ENCODE data around the gene KLRF2.
A peak's percentile ranks its signal among the peaks of the same experiment; 100 is the strongest.

The KLRF2 gene

GRCh38 chr12:9919443-9919842 is 38.2 kb downstream of the KLRF2 start:
- no peak overlapping the region for H3K4me3 ChIP-seq (ENCODE audit: low read depth, low read length)
- TF ChIP-seq CTCF (IDR thresholded peaks at IDR 0.05; ENCODE audit: borderline replicate concordance, insufficient read depth, low read depth, low read length) = no peak

- no peak overlapping the region for H3K4me3 ChIP-seq (ENCODE audit: low read depth, low read length)
- TF ChIP-seq CTCF (IDR thresholded peaks at IDR 0.05; ENCODE audit: borderline replicate concordance, insufficient read depth, low read depth, low read length) = no peak
These were observed 39.2 kb downstream of the KLRF2 start for GRCh38 chr12:9920451-9920850.

GRCh38 chr12:9922429-9922828 is 41.1 kb downstream of the KLRF2 start:
- no peak overlapping the region for H3K4me3 ChIP-seq (ENCODE audit: low read depth, low read length)
- no peak for TF ChIP-seq CTCF (IDR thresholded peaks at IDR 0.05; ENCODE audit: borderline replicate concordance, insufficient read depth, low read depth, low read length)

GRCh38 chr12:9925705-9926393 is 44.6 kb downstream of the KLRF2 start:
- no peak overlapping the region for H3K4me3 ChIP-seq (ENCODE audit: low read depth, low read length)
- peak; percentile 20; the same call in 1 of the 2 replicates for TF ChIP-seq CTCF (IDR thresholded peaks at IDR 0.05; ENCODE audit: borderline replicate concordance, insufficient read depth, low read depth, low read length)

- no peak overlapping the region for H3K4me3 ChIP-seq (ENCODE audit: low read depth, low read length)
These were observed 45.6 kb downstream of the KLRF2 start for GRCh38 chr12:9926876-9927275.

GRCh38 chr12:9928607-9929006 is 47.3 kb downstream of the KLRF2 start:
- no peak for TF ChIP-seq CTCF (IDR thresholded peaks at IDR 0.05; ENCODE audit: borderline replicate concordance, insufficient read depth, low read depth, low read length)
- H3K4me3 ChIP-seq (ENCODE audit: low read depth, low read length) = no peak overlapping the region

More at GRCh38 chr12:9926876-9927275, 45.6 kb downstream of the KLRF2 start:
- TF ChIP-seq CTCF (IDR thresholded peaks at IDR 0.05; ENCODE audit: borderline replicate concordance, insufficient read depth, low read depth, low read length) = no peak

- no peak for TF ChIP-seq CTCF (IDR thresholded peaks at IDR 0.05; ENCODE audit: borderline replicate concordance, insufficient read depth, low read depth, low read length)
- H3K4me3 ChIP-seq (ENCODE audit: low read depth, low read length) = no peak overlapping the region
These were observed 50.0 kb downstream of the KLRF2 start for GRCh38 chr12:9931245-9931644.
